Esophagus squamous epithelium (tissue), 4 donors: Measurements from ENCODE around the gene CCZ1.
"Not testable (repeated sequence)": the region's sequence is repeated elsewhere in the genome, so short reads cannot be mapped to it uniquely, and the experiment has no call there.

Experiments used
- CTCF ChIP-seq, 6 experiments: fragments of 450-650 bp in 4 of 6; fragments of 200-600 bp in 2 of 6; sonication (generic) in 2 of 6; IDR thresholded peaks; one replicate each; pipeline ENCODE4 v1.5.1; 2016 to 2019; ENCODE audit warnings: antibody characterized with exemption in 6 of 6, mild to moderate bottlenecking in 4 of 6, moderate library complexity in 4 of 6
- POLR2A ChIP-seq, 4 donors: fragments of 450-650 bp; IDR thresholded peaks; one replicate each; pipeline ENCODE4 v1.6.1; 2017; ENCODE audit warnings: antibody characterized with exemption in 4 of 4, mild to moderate bottlenecking in 4 of 4, moderate library complexity in 3 of 4

GRCh38 chr7:5865279-5865931 lies 33.1 kb upstream of the CCZ1 start:
- TF ChIP-seq CTCF, POLR2A (IDR thresholded peaks at IDR 0.05): not testable (repeated sequence)
